Amniotic epithelial cell (primary cell): ENCODE data around the gene WDR6.

Experiments used
- DNase-seq: peaks from one replicate; pipeline ENCODE4 v3.0.0-alpha.2; 2010; ENCODE audit warnings: low read depth

WDR6 gene

GRCh38 chr3:49015765-49016164, 8.6 kb downstream of the WDR6 start:
- DNase-seq: no peak

- DNase-seq: no peak
Observed at GRCh38 chr3:49016414-49017228, 9.4 kb downstream of the WDR6 start.

DNA sequence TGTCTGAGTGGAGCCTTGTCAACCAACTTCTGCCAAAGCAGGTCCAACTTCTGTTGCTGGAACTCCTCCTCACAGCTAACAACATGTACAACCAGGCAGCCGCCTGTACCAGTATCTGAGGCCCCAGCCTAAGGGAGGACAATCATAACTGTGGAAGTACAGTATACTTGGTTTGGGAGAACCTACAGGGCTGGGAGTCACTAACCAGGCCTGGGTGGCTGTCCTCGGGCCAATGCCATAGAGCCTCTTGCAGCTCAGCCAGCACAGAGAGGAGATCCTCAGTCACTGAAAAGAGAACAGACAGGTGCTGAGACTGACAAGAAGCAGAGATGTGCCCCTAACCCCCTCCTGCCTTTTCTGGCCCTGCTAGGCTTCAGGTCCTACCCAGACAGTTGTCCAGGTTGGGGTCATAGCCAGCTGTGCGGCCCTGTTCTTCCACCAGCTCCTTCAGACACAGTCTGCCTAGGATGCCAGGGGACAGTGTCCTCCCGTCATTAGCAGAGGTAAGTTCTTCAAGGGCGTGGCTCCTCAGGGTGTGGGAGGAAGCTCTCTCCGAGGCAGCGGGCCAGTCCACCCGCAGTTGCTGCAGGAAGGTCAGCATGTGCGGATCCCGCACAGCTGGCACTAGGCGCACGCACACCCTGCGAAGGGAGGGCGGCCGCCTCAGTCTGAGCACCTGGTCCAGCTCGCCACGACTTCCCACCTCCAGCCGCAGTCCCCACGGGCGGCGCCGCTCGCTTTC, 10.2 kb downstream of the WDR6 start:
- DNase-seq: no peak

DNA sequence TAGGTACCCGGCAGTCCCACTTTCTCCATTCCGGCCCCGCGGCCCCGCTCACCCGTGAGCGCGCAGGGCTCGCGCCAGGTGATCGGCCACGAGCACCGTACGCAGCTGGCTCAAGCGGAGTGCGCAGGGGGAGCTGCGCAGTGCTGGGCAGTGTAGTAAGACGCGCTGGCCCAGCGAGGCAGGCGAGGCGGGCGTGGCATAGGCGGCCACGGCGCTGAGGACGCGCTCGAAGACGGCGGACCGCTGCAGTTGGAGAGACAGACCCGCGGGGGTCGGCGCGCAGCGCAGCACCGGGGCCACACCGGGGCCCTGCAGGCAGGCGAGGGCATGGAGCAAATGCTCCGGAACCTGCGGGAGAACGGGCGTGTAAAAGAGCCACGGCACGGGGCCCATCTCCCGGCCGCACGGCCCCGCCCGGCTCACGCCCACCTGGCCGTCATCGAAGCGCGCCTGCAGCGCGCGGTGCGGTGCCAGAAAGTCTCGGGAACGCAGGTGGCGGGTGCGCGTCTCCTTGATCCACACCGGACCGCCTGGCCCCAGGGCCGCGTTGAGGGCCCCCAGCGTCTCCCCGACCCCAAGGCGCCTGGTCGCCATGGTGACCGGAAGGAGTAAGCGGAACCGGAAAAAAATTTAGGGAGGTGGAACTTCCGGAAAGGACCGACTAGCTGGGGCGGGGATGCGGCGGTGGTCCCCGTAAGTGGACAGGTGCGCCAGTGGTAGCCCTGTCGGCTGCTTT, 10.9 kb downstream of the WDR6 start, which contains the start of gene DALRD3:
TSS of gene DALRD3 (minus strand) at position 610 of the 736 bp plus-strand sequence. CDS start at position 594, 16 bp downstream.
- peak; percentile 52 for DNase-seq

DNA sequence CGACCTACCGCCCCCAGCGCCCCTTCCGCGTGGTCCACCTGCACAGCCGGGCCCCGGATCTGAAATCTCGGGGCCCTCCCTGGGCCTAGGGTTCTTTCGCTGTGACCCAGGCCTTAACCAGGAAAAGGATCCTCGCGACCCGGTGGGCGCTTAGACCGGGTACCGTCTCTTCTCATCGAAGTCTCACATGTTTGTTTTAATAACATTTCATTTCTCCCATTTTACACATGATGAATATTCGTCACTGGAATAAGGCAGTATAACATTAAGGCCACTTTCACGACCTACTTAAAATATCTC, 11.5 kb downstream of the WDR6 start:
- DNase-seq: no peak

DNA sequence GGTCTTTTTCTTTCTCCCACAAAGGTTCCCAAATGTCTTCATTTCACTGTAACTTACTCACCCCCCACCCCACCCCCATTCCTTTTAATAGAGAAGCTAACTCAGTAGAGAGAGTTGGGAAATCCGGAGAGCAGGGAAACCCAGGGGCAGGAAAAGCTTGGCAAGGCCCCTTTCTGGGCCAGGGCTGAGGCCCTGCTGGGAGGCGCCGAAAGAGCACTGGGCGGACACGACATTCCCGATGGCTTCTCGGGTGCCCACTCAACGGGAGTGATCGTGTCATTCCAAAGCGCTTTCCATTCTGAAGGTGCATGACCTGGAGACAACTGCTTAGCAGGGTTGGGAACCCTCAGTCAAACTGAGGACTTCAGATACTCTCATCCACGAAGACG, 12.7 kb downstream of the WDR6 start:
- no peak for DNase-seq

DNA sequence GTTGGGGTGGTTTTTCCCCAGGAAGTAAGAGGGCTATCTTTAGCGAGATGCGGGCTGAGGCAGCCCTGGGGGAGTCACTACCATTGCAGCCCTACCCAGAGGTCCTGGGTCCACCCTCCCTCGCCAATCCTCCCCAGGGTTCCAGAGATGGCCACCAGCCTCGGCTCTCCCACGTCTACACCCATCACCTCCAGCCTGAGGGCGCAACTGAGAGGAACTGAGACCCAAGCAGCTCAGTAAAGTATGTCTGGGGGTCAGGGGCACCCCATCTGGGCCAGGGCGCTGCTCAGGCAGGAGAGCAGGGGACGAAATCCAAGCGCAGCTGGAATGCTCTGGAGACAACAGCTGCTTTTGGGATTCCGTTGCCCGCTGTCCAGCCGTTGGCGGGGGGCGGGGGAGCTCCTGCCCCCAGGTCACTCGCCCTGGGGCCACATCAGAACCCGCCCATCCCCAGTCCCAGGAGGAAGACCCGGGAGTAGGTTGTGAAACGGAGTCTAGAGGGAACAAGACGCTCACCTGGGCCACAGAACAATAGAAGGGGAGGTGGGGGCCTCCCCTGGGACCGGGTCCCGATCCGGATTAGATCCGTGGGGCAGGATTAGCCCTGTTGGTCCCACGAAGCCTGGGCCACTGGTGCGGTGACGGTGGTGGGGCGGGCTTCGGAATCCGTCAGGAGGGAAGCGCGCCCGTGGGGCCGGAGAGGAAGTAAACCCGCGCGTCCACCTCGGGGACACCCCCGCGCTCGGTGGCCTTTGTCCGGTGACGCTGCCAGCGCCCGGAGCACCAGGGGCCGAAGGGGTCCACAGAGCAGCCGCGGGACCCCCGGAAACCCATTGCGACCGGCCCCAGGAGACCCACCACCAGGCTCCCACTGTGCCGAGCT, 13.4 kb downstream of the WDR6 start:
- DNase-seq: no peak

- peak; percentile 93 for DNase-seq
Observed at GRCh38 chr3:49021213-49021812, 14.1 kb downstream of the WDR6 start.

DNA sequence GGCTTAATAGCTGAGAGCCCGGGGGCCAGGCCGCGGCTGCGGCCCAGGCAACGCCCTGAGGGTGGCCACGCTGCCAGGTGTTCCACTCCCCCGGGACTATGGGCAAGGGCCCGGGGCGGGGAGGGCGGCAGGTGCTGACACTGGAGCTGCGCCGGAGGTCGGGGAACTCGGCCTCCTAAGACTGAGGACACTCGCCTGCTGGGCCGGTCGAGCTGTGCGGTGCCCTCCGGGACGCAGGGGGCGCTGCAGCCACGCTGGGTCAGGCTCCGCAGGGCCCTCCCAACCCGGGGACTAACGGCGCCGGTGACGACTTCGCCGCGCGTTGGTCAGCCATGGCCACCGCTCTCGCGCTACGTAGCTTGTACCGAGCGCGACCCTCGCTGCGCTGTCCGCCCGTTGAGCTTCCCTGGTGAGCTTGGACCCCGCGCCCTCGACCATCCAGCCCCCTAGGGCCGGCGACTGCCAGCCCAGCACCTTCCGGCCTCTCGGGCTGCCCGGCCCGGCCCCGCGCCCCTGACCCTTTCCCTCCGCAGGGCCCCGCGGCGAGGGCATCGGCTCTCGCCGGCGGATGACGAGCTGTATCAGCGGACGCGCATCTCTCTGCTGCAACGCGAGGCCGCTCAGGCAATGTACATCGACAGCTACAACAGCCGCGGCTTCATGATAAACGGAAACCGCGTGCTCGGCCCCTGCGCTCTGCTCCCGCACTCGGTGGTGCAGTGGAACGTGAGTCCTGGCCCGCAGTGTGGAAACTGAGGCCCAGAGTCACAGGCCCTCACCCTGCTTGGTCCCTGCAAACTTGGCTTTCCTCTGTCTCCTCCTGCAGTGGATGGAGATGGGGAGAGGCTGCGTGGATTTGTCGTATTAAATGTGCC, 14.9 kb downstream of the WDR6 start, which contains the start of gene NDUFAF3:
TSS of gene NDUFAF3 (plus strand) at position 309 of the 875 bp plus-strand sequence. CDS start at position 333, 24 bp downstream.
- DNase-seq: peak; percentile 88

DNA sequence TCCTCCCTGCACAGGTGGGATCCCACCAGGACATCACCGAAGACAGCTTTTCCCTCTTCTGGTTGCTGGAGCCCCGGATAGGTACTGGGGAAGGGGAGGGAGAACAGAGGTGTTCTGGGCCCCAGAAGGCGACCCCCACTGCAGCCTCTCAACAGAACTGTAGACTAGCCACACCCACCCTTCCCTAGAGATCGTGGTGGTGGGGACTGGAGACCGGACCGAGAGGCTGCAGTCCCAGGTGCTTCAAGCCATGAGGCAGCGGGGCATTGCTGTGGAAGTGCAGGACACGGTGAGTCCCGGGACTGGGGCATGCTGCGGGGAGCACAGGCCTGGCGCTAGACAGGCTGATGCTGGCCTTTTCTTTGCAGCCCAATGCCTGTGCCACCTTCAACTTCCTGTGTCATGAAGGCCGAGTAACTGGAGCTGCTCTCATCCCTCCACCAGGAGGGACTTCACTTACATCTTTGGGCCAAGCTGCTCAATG, 15.5 kb downstream of the WDR6 start:
- DNase-seq: no peak

GRCh38 chr3:49023775-49024174, 16.6 kb downstream of the WDR6 start:
- no peak for DNase-seq

DNA sequence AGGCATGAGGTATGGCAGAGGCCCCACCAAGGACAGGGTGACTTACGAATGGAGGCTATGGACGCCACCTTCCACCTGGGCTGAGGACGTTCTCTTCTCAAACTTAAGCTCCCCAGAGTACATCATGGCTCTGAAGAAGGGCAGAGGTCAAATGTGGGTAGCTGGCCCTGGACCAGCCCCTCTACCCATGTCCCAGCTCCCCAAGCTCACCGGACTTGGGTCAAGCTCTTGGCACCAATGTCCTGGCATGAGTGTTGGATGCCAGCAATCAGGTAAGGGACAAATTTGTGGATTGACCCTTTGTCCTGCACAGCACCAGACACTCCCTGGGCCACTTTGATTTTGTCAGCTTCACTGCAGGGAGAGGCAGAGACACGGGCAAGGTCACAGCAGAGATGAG, 17.3 kb downstream of the WDR6 start:
- no peak for DNase-seq

GRCh38 chr3:49025005-49025792, 18.0 kb downstream of the WDR6 start:
- DNase-seq: peak; percentile 32

GRCh38 chr3:49025793-49026520, 18.8 kb downstream of the WDR6 start:
- DNase-seq: no peak

DNA sequence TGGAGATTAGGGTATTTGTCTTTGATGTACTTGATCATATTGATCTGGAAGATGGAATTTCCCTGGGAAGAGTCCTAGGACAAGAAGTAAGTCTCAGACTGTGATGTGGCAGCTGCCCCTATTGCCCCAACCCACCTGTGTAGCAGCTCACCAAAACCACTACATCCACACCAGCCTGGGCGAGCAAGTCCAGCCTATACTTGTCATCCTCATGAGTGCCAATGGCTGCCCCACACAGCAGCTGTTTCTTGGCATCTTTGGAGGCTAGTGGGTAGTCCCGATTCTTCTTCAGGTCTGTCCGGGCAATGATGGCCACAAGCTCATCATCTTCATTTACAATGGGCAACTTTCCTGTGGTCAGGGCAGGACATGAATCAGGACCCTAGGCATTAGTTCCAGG, 19.3 kb downstream of the WDR6 start:
- no peak for DNase-seq

GRCh38 chr3:49027634-49028033, 20.4 kb downstream of the WDR6 start:
- no peak for DNase-seq

GRCh38 chr3:49028298-49028672, 21.1 kb downstream of the WDR6 start:
- DNase-seq: no peak

DNA sequence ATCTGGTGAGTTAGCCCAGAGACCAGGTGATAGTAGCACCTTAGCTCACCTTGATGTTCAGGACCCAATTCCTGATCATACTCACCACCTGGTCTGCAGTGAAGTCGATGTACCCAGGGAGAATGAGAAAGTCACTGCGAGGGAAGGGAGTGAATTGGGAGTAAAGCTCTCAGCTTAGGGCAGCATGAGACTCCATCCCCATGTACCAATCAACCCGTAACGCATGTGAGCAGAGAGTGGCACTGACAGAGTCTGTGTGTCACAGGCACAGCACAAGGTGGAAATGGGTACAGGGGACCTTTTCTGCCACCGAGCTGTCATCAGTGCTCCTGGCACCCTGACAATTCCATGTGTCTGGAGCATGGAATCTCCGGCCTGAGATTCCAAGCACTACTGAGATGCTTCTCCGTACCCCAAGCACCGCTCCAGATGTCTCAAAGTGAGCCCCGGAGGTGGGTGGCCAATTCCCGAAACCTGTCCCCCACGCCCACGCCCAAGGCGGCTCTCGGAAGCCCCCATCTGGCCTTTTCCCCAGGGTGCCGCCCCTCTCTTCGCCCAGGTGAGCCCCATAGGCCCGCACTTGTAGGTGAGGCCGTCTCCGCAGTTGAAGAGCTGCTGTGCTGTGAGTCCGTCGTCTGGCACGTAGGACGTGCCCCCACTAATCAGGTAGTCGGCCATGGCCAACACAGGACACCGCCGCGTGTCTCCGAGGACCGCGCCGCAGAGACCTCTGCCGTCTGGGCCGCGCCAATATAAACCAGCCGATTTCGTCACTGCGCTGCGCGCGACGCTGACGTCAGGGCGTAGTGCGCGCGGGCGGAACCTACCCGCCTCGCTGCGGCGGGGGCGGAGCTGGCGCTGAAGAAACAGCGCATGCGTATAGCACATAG, 21.7 kb downstream of the WDR6 start, which contains the start of gene IMPDH2:
TSS of gene IMPDH2 (minus strand) at position 726 of the 890 bp plus-strand sequence. CDS start at position 678, 48 bp downstream.
- DNase-seq: peak; percentile 80
